Chondrocyte (in vitro differentiated cells): Measurements from ENCODE around the gene SEMG1. TPM values are rescaled to one million over a fixed set of nuclear protein-coding genes. Genes with fewer than 3 reads are reported as not detected.

Experiments
- DNase-seq: peaks from one replicate; pipeline ENCODE4 v3.0.0; 2021; ENCODE audit warnings: mixed read lengths, low spot score
- H3K27ac Mint-ChIP-seq: one replicate; pipeline ENCODE4 v1.8.0; 2021; ENCODE audit warnings: mild to moderate bottlenecking, moderate library complexity, mixed read lengths; ENCODE audit not compliant: unreplicated experiment
- H3K27me3 Mint-ChIP-seq: 2 replicates; pipeline ENCODE4 v1.8.0; 2021; ENCODE audit warnings: low read depth, mixed read lengths
- H3K36me3 Mint-ChIP-seq: 2 replicates; pipeline ENCODE4 v1.8.0; 2021; ENCODE audit warnings: low read depth, mixed read lengths
- H3K4me1 Mint-ChIP-seq: 2 replicates; pipeline ENCODE4 v1.8.0; 2021; ENCODE audit warnings: low read depth, mild to moderate bottlenecking, mixed read lengths
- H3K4me3 Mint-ChIP-seq: one replicate; pipeline ENCODE4 v1.8.0; 2021; ENCODE audit warnings: mild to moderate bottlenecking, moderate library complexity, mixed read lengths; ENCODE audit not compliant: unreplicated experiment
- H3K9me3 Mint-ChIP-seq: 2 replicates; pipeline ENCODE4 v1.8.0; 2021; ENCODE audit warnings: low read depth, mixed read lengths
- CTCF ChIP-seq: fragments of 200-600 bp; sonication (generic); IDR thresholded peaks from 2 replicates; pipeline ENCODE4 v1.5.0; 2021; ENCODE audit warnings: antibody characterized with exemption, mild to moderate bottlenecking, moderate library complexity
- total RNA-seq: library from RNA; stranded (reverse); gene quantifications from 3 replicates; pipeline ENCODE4 v1.2.1, GENCODE V29; 2021

The SEMG1 gene
- total RNA-seq, 1 donor from 2014 or later: not detected

DNA sequence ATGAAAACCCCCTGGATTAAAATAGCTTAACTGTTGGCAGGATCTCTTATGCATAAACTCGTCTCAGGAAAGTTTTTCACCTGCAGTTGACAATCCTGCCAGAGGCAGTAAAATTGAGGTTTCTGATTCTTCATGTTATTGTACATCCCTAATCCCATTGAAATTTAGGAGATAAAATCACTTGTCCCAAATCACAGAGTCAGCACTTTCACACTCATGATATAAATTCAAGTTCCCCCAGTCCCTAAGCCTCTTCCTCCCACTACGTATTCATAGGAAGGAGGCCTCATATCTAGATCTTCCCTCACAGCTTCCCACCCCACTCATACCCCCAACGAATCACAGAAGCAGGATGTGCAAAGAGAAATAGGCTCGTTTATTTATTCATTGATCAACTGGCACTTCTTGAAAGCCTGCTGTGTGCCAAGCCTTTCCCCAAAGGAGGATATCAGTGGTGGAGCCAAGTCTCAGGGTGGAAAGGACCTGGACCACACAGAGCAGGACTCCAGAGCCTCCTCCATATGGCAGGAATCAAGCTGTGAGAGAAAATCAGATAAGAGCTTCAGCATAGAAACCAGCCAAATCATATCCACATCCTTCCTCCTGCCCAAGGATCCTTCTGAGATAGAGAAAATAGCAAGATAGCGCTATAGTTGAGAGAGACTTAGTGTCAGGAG is 45.2 kb downstream of the SEMG1 start:
- DNase-seq: no peak
- Mint-ChIP-seq H3K27ac (no peak overlapping the region), H3K9me3 (no peaks in the 10 kb centered on the region), H3K4me3 (no peak overlapping the region), H3K4me1 (no peaks in the 10 kb centered on the region), H3K27me3 (peaks cover 56% of the 10 kb centered on the region), H3K36me3 (no peaks in the 10 kb centered on the region)
- TF ChIP-seq CTCF: no peak

DNA sequence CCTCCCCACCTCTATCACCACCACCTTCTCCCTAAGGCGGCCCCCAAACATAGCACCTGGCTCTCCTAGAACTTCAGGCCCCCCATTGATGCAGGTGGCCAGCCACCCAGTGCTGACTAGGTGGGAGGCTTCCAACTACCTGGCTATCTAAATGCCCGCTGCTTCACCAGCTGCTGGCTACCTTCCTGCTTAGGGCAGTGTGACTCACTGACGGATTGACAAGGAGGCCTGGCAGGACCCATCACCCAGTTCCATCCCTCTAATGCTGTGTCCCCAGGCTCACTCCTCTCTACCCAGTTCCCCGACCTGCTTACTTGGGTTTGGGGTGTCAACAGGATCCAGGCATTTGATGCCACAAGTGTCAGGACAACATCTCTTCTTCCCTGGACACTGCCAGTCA is 46.4 kb downstream of the SEMG1 start:
- no peaks in the 10 kb centered on the region for H3K36me3 Mint-ChIP-seq
- TF ChIP-seq CTCF: no peak
- DNase-seq: no peak
- no peaks in the 10 kb centered on the region for H3K9me3 Mint-ChIP-seq
- no peak overlapping the region for H3K4me3 Mint-ChIP-seq
- H3K4me1 Mint-ChIP-seq: no peaks in the 10 kb centered on the region
- H3K27me3 Mint-ChIP-seq: peaks cover 46% of the 10 kb centered on the region
- H3K27ac Mint-ChIP-seq: no peak overlapping the region

GRCh38 chr20:45254383-45255262 is 47.8 kb downstream of the SEMG1 start, which contains the start of gene SLPI:
Gene SLPI (minus strand): TSS chr20:45254564. CDS start chr20:45254543, 21 bp downstream.
- peaks cover 40% of the 10 kb centered on the region for H3K27me3 Mint-ChIP-seq
- no peak for TF ChIP-seq CTCF
- H3K27ac Mint-ChIP-seq: no peak within 1 kb of the TSS
- DNase-seq: no peak
- no peaks in the 10 kb centered on the region for H3K36me3 Mint-ChIP-seq
- no peaks in the 10 kb centered on the region for H3K9me3 Mint-ChIP-seq
- H3K4me3 Mint-ChIP-seq: no peak within 1 kb of the TSS
- no peaks in the 10 kb centered on the region for H3K4me1 Mint-ChIP-seq

GRCh38 chr20:45257161-45257560 is 50.3 kb downstream of the SEMG1 start:
- no peak overlapping the region for H3K4me3 Mint-ChIP-seq
- no peak for DNase-seq
- TF ChIP-seq CTCF: no peak
- peaks cover 28% of the 10 kb centered on the region for H3K27me3 Mint-ChIP-seq
- H3K4me1 Mint-ChIP-seq: peaks cover 4% of the 10 kb centered on the region
- no peak overlapping the region for H3K27ac Mint-ChIP-seq
- H3K9me3 Mint-ChIP-seq: no peaks in the 10 kb centered on the region
- H3K36me3 Mint-ChIP-seq: no peaks in the 10 kb centered on the region

- H3K4me3 Mint-ChIP-seq: no peak overlapping the region
- DNase-seq: no peak
- H3K27ac Mint-ChIP-seq: no peak overlapping the region
- H3K4me1 Mint-ChIP-seq: peaks cover 4% of the 10 kb centered on the region
- H3K27me3 Mint-ChIP-seq: peaks cover 29% of the 10 kb centered on the region
- H3K9me3 Mint-ChIP-seq: no peaks in the 10 kb centered on the region
- no peaks in the 10 kb centered on the region for H3K36me3 Mint-ChIP-seq
- TF ChIP-seq CTCF: no peak
Observed at GRCh38 chr20:45257711-45258110, 50.9 kb downstream of the SEMG1 start.
